ENCODE data around the gene CENPK.

The CENPK gene

GRCh38 chr5:65481171-65481581 lies 81.8 kb downstream of the CENPK start:
- no peaks in the 10 kb centered on the region for H3K27me3 Mint-ChIP-seq (ENCODE audit: low read depth)
- TF ChIP-seq, protein P1, sequence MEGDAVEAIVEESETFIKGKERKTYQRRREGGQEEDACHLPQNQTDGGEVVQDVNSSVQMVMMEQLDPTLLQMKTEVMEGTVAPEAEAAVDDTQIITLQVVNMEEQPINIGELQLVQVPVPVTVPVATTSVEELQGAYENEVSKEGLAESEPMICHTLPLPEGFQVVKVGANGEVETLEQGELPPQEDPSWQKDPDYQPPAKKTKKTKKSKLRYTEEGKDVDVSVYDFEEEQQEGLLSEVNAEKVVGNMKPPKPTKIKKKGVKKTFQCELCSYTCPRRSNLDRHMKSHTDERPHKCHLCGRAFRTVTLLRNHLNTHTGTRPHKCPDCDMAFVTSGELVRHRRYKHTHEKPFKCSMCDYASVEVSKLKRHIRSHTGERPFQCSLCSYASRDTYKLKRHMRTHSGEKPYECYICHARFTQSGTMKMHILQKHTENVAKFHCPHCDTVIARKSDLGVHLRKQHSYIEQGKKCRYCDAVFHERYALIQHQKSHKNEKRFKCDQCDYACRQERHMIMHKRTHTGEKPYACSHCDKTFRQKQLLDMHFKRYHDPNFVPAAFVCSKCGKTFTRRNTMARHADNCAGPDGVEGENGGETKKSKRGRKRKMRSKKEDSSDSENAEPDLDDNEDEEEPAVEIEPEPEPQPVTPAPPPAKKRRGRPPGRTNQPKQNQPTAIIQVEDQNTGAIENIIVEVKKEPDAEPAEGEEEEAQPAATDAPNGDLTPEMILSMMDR (IDR thresholded peaks at IDR 0.05; ENCODE audit: unreplicated experiment in 3 of 3): no peak
- peak overlapping the region in 1 of 3 experiments; percentile 95 for H3K27ac Mint-ChIP-seq
- H3K9me3 Mint-ChIP-seq: no peaks in the 10 kb centered on the region
- no peak overlapping the region for H3K4me3 Mint-ChIP-seq
- H3K36me3 Mint-ChIP-seq (ENCODE audit: low read depth): no peaks in the 10 kb centered on the region
- peaks cover 18% of the 10 kb centered on the region for H3K4me1 Mint-ChIP-seq

GRCh38 chr5:65480306-65480865 lies 82.6 kb downstream of the CENPK start:
- TF ChIP-seq, protein P1 (IDR thresholded peaks at IDR 0.05; ENCODE audit: unreplicated experiment in 3 of 3): no peak
- Mint-ChIP-seq H3K4me1 (peaks cover 18% of the 10 kb centered on the region), H3K4me3 (no peak overlapping the region), H3K27me3 (ENCODE audit: low read depth) (no peaks in the 10 kb centered on the region), H3K36me3 (ENCODE audit: low read depth) (no peaks in the 10 kb centered on the region), H3K9me3 (no peaks in the 10 kb centered on the region), H3K27ac (no peak overlapping the region)

DNA sequence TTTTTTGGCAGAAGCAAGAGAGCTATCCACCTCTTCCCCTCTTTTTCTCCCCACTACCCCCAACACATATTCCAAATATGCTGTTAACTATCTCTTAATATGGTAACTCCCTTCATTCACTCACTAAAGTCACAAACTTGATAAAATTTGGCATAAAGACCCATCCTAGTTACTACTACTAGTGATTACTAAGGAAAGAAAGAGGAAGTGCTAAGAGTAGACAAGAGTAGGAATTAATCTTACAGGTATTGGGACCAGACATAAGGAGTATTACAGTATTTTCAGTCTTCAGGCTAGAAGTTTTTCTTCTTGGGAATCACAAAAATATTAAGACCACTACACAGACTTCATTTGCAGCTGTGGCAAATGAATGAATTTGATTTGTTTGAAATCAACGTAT lies 83.4 kb downstream of the CENPK start:
- no peaks in the 10 kb centered on the region for H3K9me3 Mint-ChIP-seq
- H3K4me1 Mint-ChIP-seq: peaks cover 18% of the 10 kb centered on the region
- H3K4me3 Mint-ChIP-seq: no peak overlapping the region
- no peaks in the 10 kb centered on the region for H3K27me3 Mint-ChIP-seq (ENCODE audit: low read depth)
- TF ChIP-seq, protein P1 (IDR thresholded peaks at IDR 0.05; ENCODE audit: unreplicated experiment in 3 of 3): no peak
- no peaks in the 10 kb centered on the region for H3K36me3 Mint-ChIP-seq (ENCODE audit: low read depth)
- no peak overlapping the region for H3K27ac Mint-ChIP-seq

GRCh38 chr5:65478336-65478735 lies 84.6 kb downstream of the CENPK start:
- TF ChIP-seq, protein P1 (IDR thresholded peaks at IDR 0.05; ENCODE audit: unreplicated experiment in 3 of 3): no peak
- H3K4me3 Mint-ChIP-seq: no peak overlapping the region
- peaks cover 16% of the 10 kb centered on the region for H3K4me1 Mint-ChIP-seq
- no peak overlapping the region for H3K27ac Mint-ChIP-seq
- H3K36me3 Mint-ChIP-seq (ENCODE audit: low read depth): no peaks in the 10 kb centered on the region
- no peaks in the 10 kb centered on the region for H3K27me3 Mint-ChIP-seq (ENCODE audit: low read depth)
- H3K9me3 Mint-ChIP-seq: no peaks in the 10 kb centered on the region

- H3K27ac Mint-ChIP-seq: no peak overlapping the region
- H3K4me1 Mint-ChIP-seq: peaks cover 5% of the 10 kb centered on the region
- H3K9me3 Mint-ChIP-seq: no peaks in the 10 kb centered on the region
- H3K4me3 Mint-ChIP-seq: no peak overlapping the region
- H3K36me3 Mint-ChIP-seq (ENCODE audit: low read depth): no peaks in the 10 kb centered on the region
- TF ChIP-seq, protein P1 (IDR thresholded peaks at IDR 0.05; ENCODE audit: unreplicated experiment in 3 of 3): no peak
- no peaks in the 10 kb centered on the region for H3K27me3 Mint-ChIP-seq (ENCODE audit: low read depth)
Observed at GRCh38 chr5:65475895-65476294, 87.1 kb downstream of the CENPK start.

DNA sequence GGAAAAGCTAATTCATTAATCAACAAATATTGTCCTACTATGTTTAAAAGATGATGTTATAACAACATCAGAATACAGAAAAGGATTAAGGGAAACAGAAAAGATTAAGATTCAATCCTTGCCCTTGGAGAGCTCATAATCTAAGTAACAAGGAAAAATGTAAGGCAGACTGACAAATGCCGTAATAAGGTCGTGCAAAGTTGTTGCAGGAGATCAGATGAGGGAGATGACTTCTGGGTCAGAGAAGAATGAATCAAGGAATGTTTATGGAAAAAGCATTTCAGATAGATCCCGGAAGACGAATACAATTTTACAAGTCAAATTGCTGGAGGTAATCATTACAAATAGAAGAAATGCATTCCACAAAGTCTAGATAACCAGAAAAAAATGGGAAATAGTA lies 87.6 kb downstream of the CENPK start:
- Mint-ChIP-seq H3K9me3 (no peaks in the 10 kb centered on the region), H3K27me3 (ENCODE audit: low read depth) (no peaks in the 10 kb centered on the region), H3K4me3 (no peak overlapping the region), H3K36me3 (ENCODE audit: low read depth) (no peaks in the 10 kb centered on the region), H3K4me1 (peaks cover 5% of the 10 kb centered on the region), H3K27ac (peak overlapping the region in 1 of 3 experiments; percentile 5)
- TF ChIP-seq, protein P1 (IDR thresholded peaks at IDR 0.05; ENCODE audit: unreplicated experiment in 3 of 3): no peak

All from nephron (organoid).